Measurements from ENCODE around the gene ZNF71.

Gene ZNF71

GRCh38 chr19:56594783-56595547 is at the start of gene ZNF71:
ZNF71 (plus strand) TSS chr19:56595302; CDS start chr19:56601559, 6,257 bp downstream.
- in situ Hi-C loops (cut with MboI; ENCODE audit: low sequenced_read_pairs), result no loop called here

- in situ Hi-C loops (cut with MboI; ENCODE audit: low sequenced_read_pairs), result no loop called here
These were observed 47.6 kb upstream of the ZNF71 start for GRCh38 chr19:56547535-56547934.

- in situ Hi-C loops (cut with MboI; ENCODE audit: low sequenced_read_pairs), result no loop called here
These were observed 40.7 kb upstream of the ZNF71 start for GRCh38 chr19:56554272-56554869.

- in situ Hi-C loops (cut with MboI; ENCODE audit: low sequenced_read_pairs), result no loop called here
These were observed 32.3 kb upstream of the ZNF71 start for GRCh38 chr19:56562766-56563165.

DNA sequence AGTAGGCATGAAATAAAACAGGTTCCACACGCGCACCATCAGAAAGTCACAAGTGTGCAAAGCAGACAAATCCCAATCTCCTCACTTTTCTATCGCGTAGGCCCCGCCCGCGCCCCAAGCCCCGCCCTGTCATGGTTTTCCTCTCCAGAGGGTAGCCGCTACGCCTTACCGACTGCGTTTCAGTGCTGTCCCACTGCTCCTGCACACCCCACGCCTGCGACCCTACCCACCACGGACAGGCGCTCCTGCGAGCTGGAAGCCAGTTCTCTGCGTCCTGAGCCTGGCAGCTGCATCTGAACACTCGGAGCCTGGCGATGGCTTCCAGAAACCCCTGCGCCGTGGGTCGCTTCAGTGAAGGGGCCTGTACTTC is 28.2 kb upstream of the ZNF71 start:
- in situ Hi-C loops (cut with MboI; ENCODE audit: low sequenced_read_pairs), result no loop called here

GRCh38 chr19:56567274-56568120 is 27.6 kb upstream of the ZNF71 start, which contains the start of gene ZNF470:
ZNF470 (plus strand) TSS chr19:56567468; CDS start chr19:56570312, 2,844 bp downstream.
- in situ Hi-C loops (cut with MboI; ENCODE audit: low sequenced_read_pairs), result no loop called here

DNA sequence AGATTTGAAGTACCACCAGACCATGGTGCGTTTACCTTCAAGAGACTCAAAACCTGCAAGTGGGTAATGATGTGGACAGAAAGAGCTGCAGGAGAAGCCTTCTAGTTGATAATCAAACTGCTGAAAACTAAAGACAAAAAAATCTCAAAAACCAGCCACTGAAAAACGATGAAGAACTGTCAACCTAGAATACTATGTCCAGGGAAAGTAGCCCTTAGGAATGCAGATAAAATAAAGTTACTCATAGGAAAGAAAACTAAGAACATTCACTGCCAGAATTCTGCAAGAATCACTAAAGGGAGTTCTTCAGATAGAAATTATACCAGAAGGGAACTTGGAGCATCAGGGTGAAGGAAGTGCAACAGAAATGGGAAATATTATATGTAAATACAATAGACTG is 22.5 kb upstream of the ZNF71 start:
- in situ Hi-C loops (cut with MboI; ENCODE audit: low sequenced_read_pairs), result no loop called here

GRCh38 chr19:56573914-56574313 is 21.2 kb upstream of the ZNF71 start:
- in situ Hi-C loops (cut with MboI; ENCODE audit: low sequenced_read_pairs), result no loop called here

DNA sequence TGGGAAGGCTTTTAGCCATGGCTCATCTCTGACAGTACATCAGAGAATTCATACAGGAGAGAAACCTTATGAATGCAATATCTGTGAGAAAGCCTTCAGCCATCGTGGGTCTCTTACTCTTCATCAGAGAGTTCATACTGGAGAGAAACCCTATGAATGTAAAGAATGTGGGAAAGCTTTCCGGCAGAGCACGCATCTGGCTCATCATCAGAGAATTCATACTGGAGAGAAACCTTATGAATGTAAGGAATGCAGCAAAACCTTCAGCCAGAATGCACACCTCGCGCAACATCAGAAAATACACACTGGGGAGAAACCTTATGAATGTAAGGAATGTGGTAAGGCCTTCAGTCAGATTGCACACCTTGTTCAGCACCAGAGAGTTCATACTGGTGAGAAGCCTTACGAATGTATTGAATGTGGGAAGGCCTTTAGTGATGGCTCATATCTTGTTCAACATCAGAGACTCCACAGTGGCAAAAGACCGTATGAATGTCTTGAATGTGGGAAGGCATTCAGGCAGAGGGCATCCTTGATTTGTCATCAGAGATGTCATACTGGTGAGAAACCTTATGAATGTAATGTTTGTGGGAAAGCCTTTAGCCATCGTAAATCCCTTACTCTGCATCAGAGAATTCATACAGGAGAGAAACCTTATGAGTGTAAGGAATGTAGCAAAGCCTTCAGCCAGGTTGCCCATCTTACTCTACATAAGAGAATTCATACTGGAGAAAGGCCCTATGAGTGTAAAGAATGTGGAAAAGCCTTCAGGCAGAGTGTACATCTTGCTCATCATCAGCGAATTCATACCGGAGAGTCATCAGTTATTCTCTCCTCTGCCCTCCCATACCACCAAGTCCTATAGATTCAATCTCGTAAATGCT is 17.1 kb upstream of the ZNF71 start:
- in situ Hi-C loops (cut with MboI; ENCODE audit: low sequenced_read_pairs), result no loop called here

GRCh38 chr19:56594446-56594782 is 688 bp upstream of the ZNF71 start:
- in situ Hi-C loops (cut with MboI; ENCODE audit: low sequenced_read_pairs), result no loop called here

DNA sequence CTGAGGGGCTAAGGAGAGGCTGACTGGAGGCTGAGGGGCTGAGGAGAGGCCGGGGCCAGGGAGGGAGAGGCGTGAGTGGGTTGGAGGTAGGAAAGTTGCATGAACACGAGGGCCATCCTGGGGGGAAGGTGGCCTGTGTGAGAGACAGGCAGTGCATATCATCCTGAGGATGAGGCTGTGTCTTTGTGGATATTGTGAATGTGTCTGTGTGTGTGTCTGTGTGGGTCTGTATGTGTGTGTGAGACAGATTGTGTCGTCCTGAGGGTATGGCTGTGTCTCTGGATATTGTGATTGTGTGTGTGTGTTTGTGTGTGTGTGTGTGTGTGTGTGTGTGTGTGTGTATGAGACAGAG is 422 bp downstream of the ZNF71 start:
- in situ Hi-C loops (cut with MboI; ENCODE audit: low sequenced_read_pairs), result no loop called here

DNA sequence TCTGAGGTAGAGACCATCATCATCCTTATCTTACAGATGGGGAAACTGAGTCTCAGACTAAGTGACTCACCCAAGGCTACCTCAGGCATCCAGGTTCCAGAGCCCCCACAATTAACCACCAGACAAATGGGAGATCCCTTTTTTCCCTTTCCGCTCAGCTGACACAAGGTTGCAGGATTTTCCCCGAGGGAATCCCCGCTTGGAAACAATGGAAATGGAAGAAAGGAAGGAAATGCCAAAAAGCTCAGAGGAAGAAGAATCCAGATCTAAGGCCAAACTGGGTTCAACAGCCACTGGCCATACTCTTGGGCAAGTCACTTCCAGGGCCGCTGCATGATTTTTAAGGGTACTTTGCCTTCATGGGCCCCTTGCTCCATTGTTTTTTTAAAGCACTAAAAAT is 1.6 kb downstream of the ZNF71 start:
- in situ Hi-C loops (cut with MboI; ENCODE audit: low sequenced_read_pairs), result no loop called here

DNA sequence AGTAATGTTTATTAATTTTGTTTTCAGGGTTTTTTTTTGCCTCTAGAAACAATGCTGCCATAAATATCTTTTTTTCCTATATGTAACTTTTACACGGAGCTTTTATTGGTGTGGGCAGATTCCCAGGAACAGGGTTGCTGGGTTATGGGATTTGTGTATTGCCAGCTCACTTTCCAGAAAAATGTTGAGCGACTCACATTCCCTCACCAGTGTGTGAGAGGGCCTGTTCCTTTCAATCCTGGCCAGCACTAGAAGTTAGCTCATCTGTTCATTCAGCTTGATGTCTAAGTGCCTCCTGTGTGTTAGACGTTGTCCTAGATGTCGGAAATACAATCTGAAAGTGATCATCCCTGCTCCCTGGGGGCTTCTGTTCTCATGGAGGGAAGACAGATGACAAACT is 2.6 kb downstream of the ZNF71 start:
- in situ Hi-C loops (cut with MboI; ENCODE audit: low sequenced_read_pairs), result no loop called here

- in situ Hi-C loops (cut with MboI; ENCODE audit: low sequenced_read_pairs), result no loop called here
These were observed 6.3 kb downstream of the ZNF71 start for GRCh38 chr19:56601375-56601774.

DNA sequence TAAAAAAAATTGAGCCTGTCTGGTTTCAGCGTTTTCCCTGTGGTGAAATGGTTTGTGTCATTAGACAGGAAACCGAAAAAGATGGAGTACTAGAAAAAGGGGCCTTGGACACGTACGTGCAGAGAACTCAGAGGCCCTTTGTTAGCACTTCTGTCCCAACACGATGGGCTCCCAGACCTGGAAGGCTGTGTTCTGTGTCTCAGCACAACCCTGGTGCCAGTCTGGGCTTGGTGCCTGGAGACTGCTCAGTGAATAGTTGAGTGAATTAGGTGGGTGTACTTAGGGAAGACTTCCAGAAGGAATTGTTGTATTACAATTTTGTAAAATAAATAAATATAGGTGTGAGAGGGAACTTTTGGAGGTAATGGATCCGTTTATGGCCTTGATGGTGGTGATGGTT is 8.7 kb downstream of the ZNF71 start:
- in situ Hi-C loops (cut with MboI; ENCODE audit: low sequenced_read_pairs), result no loop called here

- in situ Hi-C loops (cut with MboI; ENCODE audit: low sequenced_read_pairs), result no loop called here
These were observed 13.3 kb downstream of the ZNF71 start for GRCh38 chr19:56608274-56608964.

- in situ Hi-C loops (cut with MboI; ENCODE audit: low sequenced_read_pairs), result no loop called here
These were observed 16.2 kb downstream of the ZNF71 start for GRCh38 chr19:56611288-56611687.

- in situ Hi-C loops (cut with MboI; ENCODE audit: low sequenced_read_pairs), result no loop called here
These were observed 17.6 kb downstream of the ZNF71 start for GRCh38 chr19:56612737-56613136.

DNA sequence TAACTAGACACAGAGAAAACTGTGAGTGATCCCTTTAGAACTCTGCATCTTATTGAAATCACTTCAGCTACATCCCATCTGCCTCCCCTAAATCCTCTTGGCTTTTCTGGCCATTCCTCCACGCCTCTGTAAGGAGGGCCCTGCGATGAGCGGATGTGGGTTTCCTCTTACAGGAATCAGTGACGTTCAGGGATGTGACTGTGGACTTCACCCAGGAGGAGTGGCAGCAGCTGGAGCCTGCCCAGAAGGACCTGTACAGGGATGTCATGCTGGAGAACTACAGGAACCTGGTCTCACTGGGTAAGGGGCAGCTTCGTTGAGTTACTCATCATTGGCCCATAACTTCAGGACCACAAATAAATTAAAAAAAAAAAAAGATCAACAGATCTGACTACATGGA is 18.5 kb downstream of the ZNF71 start:
- in situ Hi-C loops (cut with MboI; ENCODE audit: low sequenced_read_pairs), result no loop called here

DNA sequence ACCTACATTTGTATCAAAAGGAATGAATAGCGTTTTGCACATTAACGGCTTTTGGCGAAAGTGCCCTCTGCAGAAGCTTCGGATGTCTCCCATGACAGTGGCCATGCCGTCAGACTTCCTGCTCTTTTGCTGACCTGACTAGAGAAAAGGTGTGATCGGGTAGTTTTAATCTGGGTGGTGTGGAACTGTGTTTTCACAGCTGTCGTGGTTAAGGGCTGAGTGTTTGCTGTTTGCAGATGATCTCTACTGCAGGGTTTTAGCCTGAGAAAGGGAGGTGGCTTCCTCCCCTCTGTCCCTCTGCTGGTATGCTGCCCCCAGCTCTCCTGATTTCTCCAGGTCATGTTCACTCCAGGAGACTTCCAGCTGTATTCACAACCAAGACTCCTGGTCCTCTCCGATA is 22.4 kb downstream of the ZNF71 start:
- in situ Hi-C loops (cut with MboI; ENCODE audit: low sequenced_read_pairs), result no loop called here
